GM12874 (cell line): ENCODE measurements around the gene TPD52L1.

ENCODE experiments used
- CTCF ChIP-seq: IDR thresholded peaks from 2 replicates; pipeline ENCODE4 v1.5.1; 2011; ENCODE audit warnings: low read depth, mild to moderate bottlenecking, control low read depth, low read length, moderate library complexity; ENCODE audit not compliant: insufficient read depth

Gene TPD52L1

GRCh38 chr6:125210667-125211066 lies 57.1 kb downstream of the TPD52L1 start:
- TF ChIP-seq CTCF, result no peak

- no peak for TF ChIP-seq CTCF
These were observed 57.8 kb downstream of the TPD52L1 start for GRCh38 chr6:125211352-125211751.

GRCh38 chr6:125212377-125212776 lies 58.8 kb downstream of the TPD52L1 start:
- no peak for TF ChIP-seq CTCF

- TF ChIP-seq CTCF, result no peak
These were observed 60.4 kb downstream of the TPD52L1 start for GRCh38 chr6:125213939-125214338.

GRCh38 chr6:125215252-125215819 lies 61.8 kb downstream of the TPD52L1 start:
- no peak for TF ChIP-seq CTCF

- TF ChIP-seq CTCF, result no peak
These were observed 62.4 kb downstream of the TPD52L1 start for GRCh38 chr6:125216015-125216414.

GRCh38 chr6:125217369-125217768 lies 63.8 kb downstream of the TPD52L1 start:
- TF ChIP-seq CTCF, result no peak
